Tibial nerve (tissue), 4 donors: ENCODE measurements around the gene LYPLAL1.

Source experiments
- EP300 ChIP-seq, 2 donors: sonication (generic); formaldehyde crosslinking; IDR thresholded peaks; one replicate each; pipeline ENCODE4 v1.6.1; 2017; ENCODE audit warnings: antibody characterized with exemption in 2 of 2, mild to moderate bottlenecking in 1 of 2
- POLR2A ChIP-seq, 2 donors: fragments of 450-650 bp; IDR thresholded peaks; one replicate each; pipeline ENCODE4 v1.6.1; 2017; ENCODE audit warnings: antibody characterized with exemption in 2 of 2, mild to moderate bottlenecking in 2 of 2, moderate library complexity in 2 of 2
- TF ChIP-seq, protein P1 (sequence below), 5 experiments: fragments of 200-600 bp in 3 of 5; fragments of 450-650 bp in 2 of 5; sonication (generic) in 3 of 5; IDR thresholded peaks; one replicate each; pipeline ENCODE4 v1.5.1; 2016 to 2019; ENCODE audit warnings: antibody characterized with exemption in 5 of 5, mild to moderate bottlenecking in 3 of 5, moderate library complexity in 2 of 5

DNA sequence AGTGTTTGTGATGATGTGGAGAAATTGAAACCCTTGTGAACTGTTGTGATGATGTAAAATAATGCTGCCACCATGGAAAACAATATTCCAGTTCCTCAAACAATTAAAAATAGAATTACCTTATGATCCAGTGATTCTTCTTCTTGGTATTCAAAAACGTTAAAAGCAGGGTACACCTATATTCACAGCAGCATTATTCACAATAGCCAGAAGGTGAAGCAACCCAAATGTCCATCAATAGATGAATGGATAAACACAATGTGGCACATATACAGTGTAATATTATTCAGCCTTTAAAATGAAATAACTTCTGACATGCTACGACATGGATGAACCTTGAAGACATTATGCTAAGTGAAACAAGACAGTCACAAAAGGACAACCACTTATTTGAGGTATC, 59.2 kb downstream of the LYPLAL1 start:
- TF ChIP-seq POLR2A (IDR thresholded peaks at IDR 0.05) (no peak), EP300 (IDR thresholded peaks at IDR 0.05) (no peak)
- TF ChIP-seq, protein P1, sequence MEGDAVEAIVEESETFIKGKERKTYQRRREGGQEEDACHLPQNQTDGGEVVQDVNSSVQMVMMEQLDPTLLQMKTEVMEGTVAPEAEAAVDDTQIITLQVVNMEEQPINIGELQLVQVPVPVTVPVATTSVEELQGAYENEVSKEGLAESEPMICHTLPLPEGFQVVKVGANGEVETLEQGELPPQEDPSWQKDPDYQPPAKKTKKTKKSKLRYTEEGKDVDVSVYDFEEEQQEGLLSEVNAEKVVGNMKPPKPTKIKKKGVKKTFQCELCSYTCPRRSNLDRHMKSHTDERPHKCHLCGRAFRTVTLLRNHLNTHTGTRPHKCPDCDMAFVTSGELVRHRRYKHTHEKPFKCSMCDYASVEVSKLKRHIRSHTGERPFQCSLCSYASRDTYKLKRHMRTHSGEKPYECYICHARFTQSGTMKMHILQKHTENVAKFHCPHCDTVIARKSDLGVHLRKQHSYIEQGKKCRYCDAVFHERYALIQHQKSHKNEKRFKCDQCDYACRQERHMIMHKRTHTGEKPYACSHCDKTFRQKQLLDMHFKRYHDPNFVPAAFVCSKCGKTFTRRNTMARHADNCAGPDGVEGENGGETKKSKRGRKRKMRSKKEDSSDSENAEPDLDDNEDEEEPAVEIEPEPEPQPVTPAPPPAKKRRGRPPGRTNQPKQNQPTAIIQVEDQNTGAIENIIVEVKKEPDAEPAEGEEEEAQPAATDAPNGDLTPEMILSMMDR (IDR thresholded peaks at IDR 0.05), result no peak
